Measurements from ENCODE around the gene RPRML. TPM values are rescaled to one million over a fixed set of nuclear protein-coding genes. Genes with fewer than 3 reads are reported as not detected.
A peak's percentile ranks its signal among the peaks of the same experiment; 100 is the strongest.
"Not testable (repeated sequence)": the region's sequence is repeated elsewhere in the genome, so short reads cannot be mapped to it uniquely, and the experiment has no call there.

The RPRML gene
- total RNA-seq (2012; rRNA removed) = not detected in 2 replicates

DNA sequence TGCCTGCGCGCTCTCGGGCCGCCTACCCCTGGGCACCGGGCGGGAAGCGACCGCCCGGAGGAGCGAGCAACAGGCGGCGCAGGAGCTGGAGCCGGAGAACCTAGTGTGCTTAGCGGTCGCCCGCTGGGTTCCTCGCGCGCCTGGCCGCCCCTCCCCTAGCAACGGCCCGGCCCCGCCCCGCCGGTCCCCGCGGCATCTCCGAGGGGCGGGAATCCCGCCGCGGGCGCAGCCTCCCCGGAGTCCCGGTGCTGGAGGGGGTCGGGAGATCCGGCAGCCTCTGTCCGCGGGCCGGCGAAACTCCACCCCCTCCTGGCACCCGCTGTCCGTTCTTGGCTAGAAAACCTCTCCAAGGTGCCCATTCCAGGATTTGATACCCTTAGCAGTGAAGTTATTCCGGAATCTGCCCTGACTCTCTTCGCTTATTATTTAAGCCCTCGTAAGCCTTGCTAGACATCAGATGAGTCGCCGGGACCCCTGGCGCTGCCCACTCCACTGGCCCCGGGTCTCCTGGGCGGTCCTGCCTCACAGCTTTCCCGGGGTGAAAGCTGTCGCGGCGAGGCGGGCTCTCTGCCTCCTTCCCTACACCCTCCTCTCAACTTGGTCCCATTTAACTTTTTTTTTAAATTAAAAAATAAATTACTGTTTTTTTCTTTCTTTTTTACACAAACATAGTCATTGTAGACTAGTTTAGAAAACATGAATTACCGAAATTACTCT is at the start of gene RPRML:
Gene RPRML, minus strand, starts transcription at position 107 of the 717 bp plus-strand sequence. CDS start 246 bp downstream, outside the sequence.
- Histone ChIP-seq H3K27me3 (ENCODE audit: control insufficient read depth, insufficient read depth, low read length) (peaks cover 64% of the 10 kb centered on the region), H3K9me3 (replicated peaks; ENCODE audit: low read length) (no peaks in the 10 kb centered on the region), H3K4me2 (ENCODE audit: low read length) (peak within 1 kb of the TSS; percentile 94), H3K4me3 (ENCODE audit: low read length) (peak within 1 kb of the TSS; percentile 71), H3K4me1 (ENCODE audit: control insufficient read depth, insufficient read depth, low read length) (peaks cover 12% of the 10 kb centered on the region), H3K9ac (ENCODE audit: low read depth, low read length) (no peak within 1 kb of the TSS), H3K36me3 (ENCODE audit: insufficient read depth, low read length) (no peaks in the 10 kb centered on the region)

DNA sequence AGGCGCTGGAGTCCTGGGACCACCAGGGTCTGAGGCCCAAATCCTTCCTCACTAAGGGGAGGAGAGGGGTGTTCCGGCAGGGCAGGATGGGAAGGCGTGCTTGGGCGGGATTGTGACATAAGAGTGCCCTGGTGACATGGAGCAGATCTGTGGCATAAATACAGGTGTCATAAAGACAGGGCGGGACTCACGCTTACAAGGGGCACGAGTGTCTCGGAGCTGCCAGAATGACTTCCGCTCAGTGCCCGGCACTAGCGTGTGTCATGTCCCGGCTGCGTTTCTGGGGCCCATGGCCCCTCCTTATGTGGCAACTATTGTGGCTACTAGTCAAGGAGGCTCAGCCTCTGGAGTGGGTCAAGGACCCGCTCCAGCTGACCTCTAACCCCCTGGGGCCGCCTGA is 37.9 kb upstream of the RPRML start:
- H3K36me3 ChIP-seq (ENCODE audit: insufficient read depth, low read length); H3K27me3 ChIP-seq (ENCODE audit: control insufficient read depth, insufficient read depth, low read length); H3K4me3 ChIP-seq (ENCODE audit: low read length); H3K4me2 ChIP-seq (ENCODE audit: low read length); H3K9me3 ChIP-seq (replicated peaks; ENCODE audit: low read length); H3K9ac ChIP-seq (ENCODE audit: low read depth, low read length); H3K4me1 ChIP-seq (ENCODE audit: control insufficient read depth, insufficient read depth, low read length): not testable (repeated sequence)

DNA sequence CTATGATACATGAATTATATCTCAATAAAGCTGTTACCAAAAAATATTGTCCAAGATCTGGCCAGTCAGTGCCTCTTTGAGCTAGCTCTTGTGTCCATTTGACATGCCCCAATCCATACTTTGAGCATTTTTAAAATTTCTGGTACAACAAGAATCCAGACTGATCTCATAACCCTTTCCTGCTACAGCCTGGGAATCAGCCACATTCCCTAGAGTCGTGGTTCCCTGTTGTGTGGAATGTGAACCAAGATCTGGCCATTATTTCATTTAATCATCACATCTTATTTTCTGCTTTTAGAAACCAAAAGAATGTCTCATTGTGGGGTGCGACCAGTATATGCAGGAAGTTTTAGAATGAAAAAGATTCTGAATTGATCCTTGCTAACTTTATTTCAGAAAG is 34.3 kb upstream of the RPRML start:
- Histone ChIP-seq H3K36me3 (ENCODE audit: insufficient read depth, low read length) (no peaks in the 10 kb centered on the region), H3K27me3 (ENCODE audit: control insufficient read depth, insufficient read depth, low read length) (no peaks in the 10 kb centered on the region), H3K4me3 (ENCODE audit: low read length) (no peak overlapping the region), H3K4me2 (ENCODE audit: low read length) (no peak overlapping the region), H3K9me3 (replicated peaks; ENCODE audit: low read length) (no peaks in the 10 kb centered on the region), H3K9ac (ENCODE audit: low read depth, low read length) (no peak overlapping the region), H3K4me1 (ENCODE audit: control insufficient read depth, insufficient read depth, low read length) (no peaks in the 10 kb centered on the region)

DNA sequence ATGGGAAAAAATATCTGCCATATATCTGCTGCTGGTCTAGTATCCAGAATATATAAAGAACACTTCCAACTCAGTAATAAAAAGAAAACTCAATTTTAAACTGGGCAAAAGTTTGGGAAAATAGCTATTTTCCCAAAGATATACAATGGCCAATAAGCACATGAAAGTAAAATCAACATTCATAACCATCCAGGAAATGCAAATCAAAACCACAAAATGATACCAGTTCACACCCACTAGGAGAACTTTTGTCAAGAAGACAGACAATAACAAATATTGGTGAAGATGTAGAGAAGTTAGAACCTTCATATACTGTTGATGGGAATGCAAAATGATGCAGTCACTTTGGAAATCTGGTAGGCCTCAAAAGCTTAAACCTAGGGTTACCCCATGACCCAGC is 33.4 kb upstream of the RPRML start:
- H3K4me2 ChIP-seq (ENCODE audit: low read length) = no peak overlapping the region
- H3K9ac ChIP-seq (ENCODE audit: low read depth, low read length) = no peak overlapping the region
- no peaks in the 10 kb centered on the region for H3K27me3 ChIP-seq (ENCODE audit: control insufficient read depth, insufficient read depth, low read length)
- no peaks in the 10 kb centered on the region for H3K36me3 ChIP-seq (ENCODE audit: insufficient read depth, low read length)
- no peak overlapping the region for H3K4me3 ChIP-seq (ENCODE audit: low read length)
- no peaks in the 10 kb centered on the region for H3K9me3 ChIP-seq (replicated peaks; ENCODE audit: low read length)
- H3K4me1 ChIP-seq (ENCODE audit: control insufficient read depth, insufficient read depth, low read length) = no peaks in the 10 kb centered on the region

DNA sequence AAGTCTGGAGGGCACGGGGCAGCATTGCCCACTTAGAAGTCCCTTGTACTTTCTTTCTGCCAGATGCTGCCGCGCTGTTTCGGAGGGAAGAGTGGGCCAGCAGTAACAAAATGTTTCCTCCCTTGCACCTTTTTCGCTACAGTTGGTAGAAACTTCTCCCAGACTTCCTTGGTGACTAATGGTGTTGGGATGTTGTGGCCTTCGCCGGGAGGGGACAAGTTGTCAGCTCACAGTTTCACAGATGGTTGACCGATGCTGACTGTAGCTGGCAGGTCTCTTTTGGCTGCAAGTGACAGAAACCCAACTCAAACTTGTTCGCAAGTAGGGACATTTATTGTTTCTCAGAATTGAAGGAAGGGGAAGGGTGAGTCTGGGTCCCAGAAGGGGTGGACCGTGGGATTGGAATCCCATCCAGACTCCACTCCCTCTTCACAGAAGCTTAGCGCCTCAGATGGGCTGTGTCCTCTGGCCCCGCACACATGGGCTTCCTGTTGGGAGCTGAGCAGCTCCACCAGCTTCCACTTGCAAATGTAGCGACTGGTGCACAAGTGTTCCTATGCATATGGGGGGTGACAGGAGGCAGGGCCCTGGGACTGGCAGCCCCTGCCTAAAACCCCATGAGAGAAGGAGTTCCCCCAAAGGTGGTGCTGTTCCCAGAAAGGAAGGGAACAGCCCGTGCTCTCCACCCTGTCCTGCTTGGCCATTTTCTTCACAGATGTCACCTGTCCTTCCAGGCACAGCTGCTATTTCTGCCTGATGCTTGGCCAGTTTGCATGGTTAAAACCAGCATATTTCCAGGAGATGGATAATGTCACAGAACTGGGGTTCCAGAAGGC is 30.9 kb upstream of the RPRML start:
- Histone ChIP-seq H3K36me3 (ENCODE audit: insufficient read depth, low read length) (no peaks in the 10 kb centered on the region), H3K4me2 (ENCODE audit: low read length) (no peak overlapping the region), H3K4me1 (ENCODE audit: control insufficient read depth, insufficient read depth, low read length) (no peaks in the 10 kb centered on the region), H3K9me3 (replicated peaks; ENCODE audit: low read length) (no peaks in the 10 kb centered on the region), H3K4me3 (ENCODE audit: low read length) (no peak overlapping the region), H3K9ac (ENCODE audit: low read depth, low read length) (no peak overlapping the region), H3K27me3 (ENCODE audit: control insufficient read depth, insufficient read depth, low read length) (no peaks in the 10 kb centered on the region)

DNA sequence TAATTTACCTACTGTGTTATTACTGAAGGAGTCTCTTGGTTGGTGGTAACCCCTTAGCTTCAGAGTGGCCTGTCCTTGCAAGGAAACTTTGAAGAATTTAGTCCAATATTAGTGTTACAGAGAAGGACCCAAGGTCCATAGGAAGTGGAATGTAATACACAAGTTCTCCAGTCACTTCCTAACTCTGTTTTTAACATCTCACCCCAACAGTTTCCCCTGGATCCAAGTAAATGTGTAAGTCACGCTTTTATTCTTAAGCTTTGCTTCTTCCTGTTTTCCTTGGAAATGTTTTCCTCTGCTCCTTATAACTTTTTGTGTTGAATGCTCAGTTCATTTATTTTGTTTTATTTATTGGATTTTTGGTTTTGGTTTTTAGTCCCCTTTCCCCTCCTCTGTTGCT is 25.9 kb upstream of the RPRML start:
- no peaks in the 10 kb centered on the region for H3K36me3 ChIP-seq (ENCODE audit: insufficient read depth, low read length)
- no peaks in the 10 kb centered on the region for H3K4me1 ChIP-seq (ENCODE audit: control insufficient read depth, insufficient read depth, low read length)
- H3K4me3 ChIP-seq (ENCODE audit: low read length) = no peak overlapping the region
- H3K4me2 ChIP-seq (ENCODE audit: low read length) = no peak overlapping the region
- H3K9me3 ChIP-seq (replicated peaks; ENCODE audit: low read length) = no peaks in the 10 kb centered on the region
- no peaks in the 10 kb centered on the region for H3K27me3 ChIP-seq (ENCODE audit: control insufficient read depth, insufficient read depth, low read length)
- no peak overlapping the region for H3K9ac ChIP-seq (ENCODE audit: low read depth, low read length)

DNA sequence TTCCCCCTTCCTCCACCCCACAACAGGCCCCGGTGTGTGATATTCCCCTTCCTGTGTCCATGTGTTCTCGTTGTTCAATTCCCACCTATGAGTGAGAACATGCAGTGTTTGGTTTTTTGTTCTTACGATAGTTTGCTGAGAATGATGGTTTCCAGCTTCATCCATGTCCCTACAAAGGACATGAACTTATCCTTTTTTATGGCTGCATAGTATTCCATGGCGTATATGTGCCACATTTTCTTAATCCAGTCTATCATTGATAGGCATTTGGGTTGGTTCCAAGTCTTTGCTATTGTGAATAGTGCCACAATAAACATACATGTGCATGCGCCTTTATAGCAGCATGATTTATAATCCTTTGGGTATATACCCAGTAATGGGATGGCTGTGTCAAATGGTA is 24.8 kb upstream of the RPRML start:
- not testable (repeated sequence) for H3K4me1 ChIP-seq (ENCODE audit: control insufficient read depth, insufficient read depth, low read length); H3K36me3 ChIP-seq (ENCODE audit: insufficient read depth, low read length)

DNA sequence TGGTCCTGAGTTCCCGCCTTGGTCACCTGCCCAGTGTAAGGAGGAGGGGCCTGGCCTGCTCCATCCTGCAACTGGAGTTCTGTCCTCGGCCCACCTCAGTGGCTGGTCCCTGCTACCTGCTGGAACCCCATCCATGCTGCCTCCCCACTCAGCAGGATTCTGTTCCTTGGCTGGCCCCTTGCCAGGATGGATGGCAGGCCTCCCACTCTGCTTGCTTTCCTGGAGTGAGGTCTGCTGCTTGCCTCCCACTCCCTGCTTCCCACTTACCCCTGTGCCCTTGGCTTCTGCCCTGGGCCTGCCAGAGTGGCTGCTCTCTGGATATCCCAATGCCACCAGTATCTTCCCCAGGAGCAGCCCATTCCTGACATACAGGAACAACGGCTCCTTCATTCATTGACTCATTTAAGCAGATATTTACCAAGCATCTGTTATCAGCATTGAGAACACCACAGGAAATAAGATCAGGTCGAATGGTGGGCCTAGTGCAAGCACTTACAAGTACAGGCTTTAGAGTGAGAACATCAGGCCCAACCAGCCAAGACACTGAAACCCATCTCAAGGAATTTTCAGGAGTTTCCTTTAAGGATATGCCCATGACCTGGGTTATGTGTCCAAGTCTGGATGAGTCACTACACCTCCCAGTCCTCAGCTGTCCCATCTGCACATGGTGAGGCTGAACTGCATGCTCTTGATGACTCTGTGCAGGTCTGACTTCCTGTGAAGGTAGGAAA is 17.0 kb upstream of the RPRML start:
- Histone ChIP-seq H3K9me3 (replicated peaks; ENCODE audit: low read length) (no peaks in the 10 kb centered on the region), H3K4me1 (ENCODE audit: control insufficient read depth, insufficient read depth, low read length) (no peaks in the 10 kb centered on the region), H3K9ac (ENCODE audit: low read depth, low read length) (no peak overlapping the region), H3K4me3 (ENCODE audit: low read length) (no peak overlapping the region), H3K4me2 (ENCODE audit: low read length) (no peak overlapping the region), H3K27me3 (ENCODE audit: control insufficient read depth, insufficient read depth, low read length) (peaks cover 8% of the 10 kb centered on the region), H3K36me3 (ENCODE audit: insufficient read depth, low read length) (no peaks in the 10 kb centered on the region)

More for the DNA sequence above, 24.8 kb upstream of the RPRML start:
- H3K9ac ChIP-seq (ENCODE audit: low read depth, low read length); H3K4me2 ChIP-seq (ENCODE audit: low read length); H3K4me3 ChIP-seq (ENCODE audit: low read length); H3K9me3 ChIP-seq (replicated peaks; ENCODE audit: low read length); H3K27me3 ChIP-seq (ENCODE audit: control insufficient read depth, insufficient read depth, low read length): not testable (repeated sequence)

DNA sequence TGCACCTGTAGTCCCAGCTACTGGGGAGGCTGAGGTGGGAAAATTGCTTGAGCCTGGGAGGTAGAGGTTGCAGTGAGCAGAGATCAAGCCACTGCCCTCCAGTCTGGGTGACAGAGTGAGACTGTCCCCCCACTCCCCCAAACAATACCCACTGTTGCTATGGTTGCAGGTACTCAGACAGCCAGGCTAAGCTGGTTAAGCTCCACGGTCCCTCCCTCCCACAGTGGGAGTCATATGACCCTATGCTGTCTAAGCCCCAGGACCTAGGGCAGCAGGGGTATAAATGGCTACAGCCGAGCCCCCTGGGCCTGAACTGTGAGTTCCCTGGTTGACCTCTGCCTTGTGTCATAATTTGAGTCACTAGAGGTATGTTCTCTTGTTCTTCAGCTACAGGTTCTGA is 15.9 kb upstream of the RPRML start:
- Histone ChIP-seq H3K9ac (ENCODE audit: low read depth, low read length) (no peak overlapping the region), H3K4me3 (ENCODE audit: low read length) (no peak overlapping the region), H3K27me3 (ENCODE audit: control insufficient read depth, insufficient read depth, low read length) (peaks cover 13% of the 10 kb centered on the region), H3K36me3 (ENCODE audit: insufficient read depth, low read length) (no peaks in the 10 kb centered on the region), H3K4me2 (ENCODE audit: low read length) (no peak overlapping the region), H3K4me1 (ENCODE audit: control insufficient read depth, insufficient read depth, low read length) (no peaks in the 10 kb centered on the region), H3K9me3 (replicated peaks; ENCODE audit: low read length) (no peaks in the 10 kb centered on the region)

DNA sequence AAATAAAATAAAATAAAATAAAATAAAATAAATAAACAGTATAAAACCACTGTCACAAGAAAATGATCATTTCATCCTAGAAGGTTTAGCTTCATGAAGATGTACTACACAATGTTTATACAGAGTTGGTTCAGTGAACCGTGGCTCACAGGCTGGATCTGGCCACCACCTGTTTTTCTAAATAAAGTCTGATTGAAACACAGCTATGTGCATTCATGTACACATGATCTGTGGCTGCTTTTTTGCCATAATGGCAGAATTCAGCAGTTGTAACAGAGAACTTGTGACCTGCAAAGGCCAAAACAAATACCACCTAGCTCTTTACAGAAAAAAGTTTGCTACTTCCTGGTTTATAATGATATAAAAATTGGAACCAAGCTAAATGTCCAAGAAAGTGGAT is 12.6 kb upstream of the RPRML start:
- Histone ChIP-seq H3K9ac (ENCODE audit: low read depth, low read length) (no peak overlapping the region), H3K4me1 (ENCODE audit: control insufficient read depth, insufficient read depth, low read length) (no peaks in the 10 kb centered on the region), H3K27me3 (ENCODE audit: control insufficient read depth, insufficient read depth, low read length) (peaks cover 36% of the 10 kb centered on the region), H3K4me2 (ENCODE audit: low read length) (no peak overlapping the region), H3K9me3 (replicated peaks; ENCODE audit: low read length) (no peaks in the 10 kb centered on the region), H3K4me3 (ENCODE audit: low read length) (no peak overlapping the region), H3K36me3 (ENCODE audit: insufficient read depth, low read length) (no peaks in the 10 kb centered on the region)

DNA sequence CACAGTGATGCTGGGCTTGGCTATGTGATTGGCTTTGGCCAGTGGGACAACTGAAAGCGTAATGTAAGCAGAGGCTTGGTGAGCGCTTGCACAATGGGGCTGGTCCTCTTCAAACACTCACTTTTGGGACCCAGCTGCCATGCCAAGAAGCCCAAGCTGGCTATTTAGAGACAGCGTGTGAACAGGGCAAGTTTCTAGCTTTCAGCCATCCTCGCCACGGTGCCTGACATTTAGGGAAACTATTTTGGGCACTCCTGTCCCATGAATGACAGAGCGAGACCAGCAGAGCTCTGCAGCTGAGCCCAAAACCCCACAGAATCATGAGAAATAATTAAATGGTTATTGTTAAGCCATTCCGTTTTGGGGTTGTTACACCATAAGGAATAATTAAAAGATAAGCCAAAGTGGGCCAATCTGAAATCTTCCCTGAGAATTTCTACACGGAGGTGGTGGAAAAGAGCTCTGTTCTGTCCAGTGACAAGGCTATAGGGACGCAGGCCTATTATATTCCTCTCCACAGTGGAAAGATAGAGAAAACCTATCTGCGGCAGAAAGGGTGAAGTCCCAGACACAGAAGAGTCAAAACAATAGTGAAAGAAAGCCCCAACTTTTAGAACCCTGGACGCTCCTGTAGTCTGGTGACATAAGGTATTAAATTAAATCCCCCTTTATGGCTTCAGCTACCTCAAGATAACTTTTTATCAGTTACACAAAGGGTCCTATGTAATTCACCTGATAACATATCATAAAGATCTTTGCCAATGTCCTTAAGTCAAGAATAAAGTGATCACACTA is 10.8 kb upstream of the RPRML start:
- no peak overlapping the region for H3K4me2 ChIP-seq (ENCODE audit: low read length)
- H3K9me3 ChIP-seq (replicated peaks; ENCODE audit: low read length) = no peaks in the 10 kb centered on the region
- H3K27me3 ChIP-seq (ENCODE audit: control insufficient read depth, insufficient read depth, low read length) = peaks cover 50% of the 10 kb centered on the region
- H3K36me3 ChIP-seq (ENCODE audit: insufficient read depth, low read length) = no peaks in the 10 kb centered on the region
- H3K4me1 ChIP-seq (ENCODE audit: control insufficient read depth, insufficient read depth, low read length) = no peaks in the 10 kb centered on the region
- H3K9ac ChIP-seq (ENCODE audit: low read depth, low read length) = no peak overlapping the region
- H3K4me3 ChIP-seq (ENCODE audit: low read length) = no peak overlapping the region
